Head of caudate nucleus (tissue), 42 donors: ENCODE results near the gene KDF1.
A peak's percentile ranks its signal among the peaks of the same experiment; 100 is the strongest.

ENCODE experiments used
- DNase-seq, 42 donors: peaks; one replicate each; pipeline versions ENCODE4 v3.0.0 to v3.0.0-alpha.2; 2020 to 2021; ENCODE audit warnings: mixed read lengths in 7 of 42
- intact Hi-C: fragments of 100-400 bp; cut with DNase I; formaldehyde crosslinking; loops from one replicate; pipeline ENCODE4 v1.15.0; 2022

Gene KDF1

GRCh38 chr1:26932531-26932930 is 27.7 kb downstream of the KDF1 start:
- intact Hi-C loops = no loop called here

GRCh38 chr1:26923711-26924110 is 36.6 kb downstream of the KDF1 start:
- intact Hi-C loops = no loop called here

More at GRCh38 chr1:26932531-26932930, 27.7 kb downstream of the KDF1 start:
- DNase-seq = no peak

GRCh38 chr1:26922901-26923300 is 37.4 kb downstream of the KDF1 start:
- no peak for DNase-seq
- intact Hi-C loops = no loop called here

More at GRCh38 chr1:26923711-26924110, 36.6 kb downstream of the KDF1 start:
- no peak for DNase-seq

GRCh38 chr1:26922431-26922729 is 37.9 kb downstream of the KDF1 start:
- no peak for DNase-seq
- intact Hi-C loops = no loop called here

GRCh38 chr1:26921540-26922430 is 38.5 kb downstream of the KDF1 start, which contains the start of gene NUDC:
TSS of gene NUDC (plus strand) at chr1:26921743. CDS start at chr1:26921849, 106 bp downstream.
- intact Hi-C loops = no loop called here
- DNase-seq = peak; percentile 96 to 99 (median 99)

GRCh38 chr1:26921126-26921539 is 39.1 kb downstream of the KDF1 start:
- DNase-seq = no peak
- intact Hi-C loops = no loop called here

GRCh38 chr1:26915204-26915842 is 44.9 kb downstream of the KDF1 start:
- no peak for DNase-seq
- intact Hi-C loops = no loop called here

GRCh38 chr1:26913754-26914619 is 46.3 kb downstream of the KDF1 start, which contains the start of gene NR0B2:
TSS of gene NR0B2 (minus strand) at chr1:26913975. CDS start at chr1:26913940, 35 bp downstream.
- DNase-seq = no peak
- intact Hi-C loops = no loop called here

GRCh38 chr1:26913389-26913753 is 46.9 kb downstream of the KDF1 start:
- DNase-seq = no peak
- intact Hi-C loops = no loop called here

GRCh38 chr1:26912147-26912490 is 48.1 kb downstream of the KDF1 start:
- no peak for DNase-seq
- intact Hi-C loops = no loop called here

- DNase-seq = no peak
- intact Hi-C loops = no loop called here
These were observed 48.7 kb downstream of the KDF1 start for GRCh38 chr1:26911399-26912146.

- intact Hi-C loops = no loop called here
- DNase-seq = no peak
These were observed 49.7 kb downstream of the KDF1 start for GRCh38 chr1:26910343-26911160.

GRCh38 chr1:26909951-26910342 is 50.3 kb downstream of the KDF1 start:
- intact Hi-C loops = no loop called here
- no peak for DNase-seq

- DNase-seq = no peak
- intact Hi-C loops = no loop called here
These were observed 53.0 kb downstream of the KDF1 start for GRCh38 chr1:26907071-26907917.

GRCh38 chr1:26900815-26901511 is 59.3 kb downstream of the KDF1 start:
- intact Hi-C loops = no loop called here

GRCh38 chr1:26900001-26900814 is 60.1 kb downstream of the KDF1 start, which contains the start of gene GPATCH3:
TSS of gene GPATCH3 (minus strand) at chr1:26900467. CDS start at chr1:26900442, 25 bp downstream.
- DNase-seq = peak; percentile 85 to 96 (median 91)
- intact Hi-C loops = no loop called here

More at GRCh38 chr1:26900815-26901511, 59.3 kb downstream of the KDF1 start:
- no peak for DNase-seq
